SK-N-SH treated with all-trans-retinoic acid at 6 μM for 48 hours (cell line): ENCODE measurements around the gene TTC39A.

Source experiments
- ATAC-seq: fragments of 200-7000 bp; cut with Tn5 transposase; 3 replicates; pipeline ENCODE4 v1.9.1; 2020; ENCODE audit warnings: mild to moderate bottlenecking, moderate library complexity
- ARNTL ChIP-seq: fragments of 450-650 bp; formaldehyde crosslinking; IDR thresholded peaks from 2 replicates; pipeline ENCODE4 v1.5.0; 2020; ENCODE audit warnings: low read depth, mild to moderate bottlenecking, moderate library complexity, borderline replicate concordance
- CSDC2 ChIP-seq: fragments of 250-450 bp; sonication (Bioruptor Pico); IDR thresholded peaks from 2 replicates; pipeline ENCODE4 v1.5.0; 2020; ENCODE audit warnings: mild to moderate bottlenecking, moderate library complexity
- CSRNP3 ChIP-seq: fragments of 250-450 bp; sonication (Bioruptor Pico); IDR thresholded peaks from 2 replicates; pipeline ENCODE4 v1.5.1; 2021; ENCODE audit warnings: mild to moderate bottlenecking, moderate library complexity
- ESRRG ChIP-seq: fragments of 250-450 bp; sonication (Bioruptor Pico); IDR thresholded peaks from 2 replicates; pipeline ENCODE4 v1.6.1; 2021; ENCODE audit warnings: mild to moderate bottlenecking
- GLIS3 ChIP-seq: fragments of 250-450 bp; sonication (Bioruptor Pico); IDR thresholded peaks from 2 replicates; pipeline ENCODE4 v1.5.0; 2020; ENCODE audit warnings: mild to moderate bottlenecking, moderate library complexity
- ISL1 ChIP-seq: fragments of 250-450 bp; sonication (Bioruptor Pico); IDR thresholded peaks from 2 replicates; pipeline ENCODE4 v2.1.2; 2022; ENCODE audit warnings: mild to moderate bottlenecking, moderate library complexity
- OSR1 ChIP-seq: fragments of 250-450 bp; sonication (Bioruptor Pico); IDR thresholded peaks from 2 replicates; pipeline ENCODE4 v1.8.0; 2022; ENCODE audit warnings: moderate library complexity, mild to moderate bottlenecking, inconsistent platforms
- PPARA ChIP-seq: fragments of 250-450 bp; sonication (Bioruptor Pico); IDR thresholded peaks from 2 replicates; pipeline ENCODE4 v1.5.0; 2020; ENCODE audit warnings: mild to moderate bottlenecking, borderline replicate concordance
- RARB ChIP-seq: fragments of 250-450 bp; sonication (Bioruptor Pico); IDR thresholded peaks from 2 replicates; pipeline ENCODE4 v1.8.0; 2021; ENCODE audit warnings: mild to moderate bottlenecking, moderate library complexity
- TCF4 ChIP-seq: fragments of 250-450 bp; sonication (Bioruptor Pico); IDR thresholded peaks from 2 replicates; pipeline ENCODE4 v1.8.0; 2021; ENCODE audit warnings: mild to moderate bottlenecking, moderate library complexity, borderline replicate concordance
- TOX ChIP-seq: fragments of 250-450 bp; sonication (Bioruptor Pico); IDR thresholded peaks from 2 replicates; pipeline ENCODE4 v1.8.0; 2021; ENCODE audit warnings: mild to moderate bottlenecking, moderate library complexity, borderline replicate concordance
- TSHZ2 ChIP-seq: fragments of 250-450 bp; sonication (Bioruptor Pico); IDR thresholded peaks from 2 replicates; pipeline ENCODE4 v1.5.0; 2020; ENCODE audit warnings: mild to moderate bottlenecking, moderate library complexity
- ZC3H10 ChIP-seq: fragments of 250-450 bp; sonication (Bioruptor Pico); IDR thresholded peaks from 2 replicates; pipeline ENCODE4 v1.5.1; 2021; ENCODE audit warnings: mild to moderate bottlenecking, moderate library complexity
- ZFP30 ChIP-seq: fragments of 450-650 bp; formaldehyde crosslinking; IDR thresholded peaks from 2 replicates; pipeline ENCODE4 v1.5.0; 2022; ENCODE audit warnings: mild to moderate bottlenecking, moderate library complexity
- ZNF565 ChIP-seq: fragments of 450-650 bp; formaldehyde crosslinking; conservative IDR thresholded peaks from 2 replicates; pipeline ENCODE4 v1.5.0; 2020; ENCODE audit warnings: low read depth, mild to moderate bottlenecking, moderate library complexity
- ZNF70 ChIP-seq: fragments of 450-650 bp; formaldehyde crosslinking; IDR thresholded peaks from 2 replicates; pipeline ENCODE4 v1.5.0; 2020; ENCODE audit warnings: mild to moderate bottlenecking, moderate library complexity
- ZNF8 ChIP-seq: fragments of 450-650 bp; formaldehyde crosslinking; IDR thresholded peaks from 2 replicates; pipeline ENCODE4 v1.5.0; 2020; ENCODE audit warnings: mild to moderate bottlenecking, moderate library complexity
- TF ChIP-seq, protein P1 (sequence below): fragments of 250-450 bp; sonication (Bioruptor Pico); IDR thresholded peaks from 2 replicates; pipeline ENCODE4 v1.5.1; 2020; ENCODE audit warnings: low read depth, mild to moderate bottlenecking, moderate library complexity
- TF ChIP-seq, protein P2 (sequence below): fragments of 250-450 bp; sonication (Bioruptor Pico); IDR thresholded peaks from 2 replicates; pipeline ENCODE4 v1.8.0; 2021; ENCODE audit warnings: low read depth, mild to moderate bottlenecking, moderate library complexity, borderline replicate concordance
- TF ChIP-seq, protein P3 (sequence below): fragments of 250-450 bp; sonication (Bioruptor Pico); IDR thresholded peaks from 2 replicates; pipeline ENCODE4 v1.8.0; 2020; ENCODE audit warnings: mild to moderate bottlenecking, moderate library complexity, borderline replicate concordance

TTC39A gene

DNA sequence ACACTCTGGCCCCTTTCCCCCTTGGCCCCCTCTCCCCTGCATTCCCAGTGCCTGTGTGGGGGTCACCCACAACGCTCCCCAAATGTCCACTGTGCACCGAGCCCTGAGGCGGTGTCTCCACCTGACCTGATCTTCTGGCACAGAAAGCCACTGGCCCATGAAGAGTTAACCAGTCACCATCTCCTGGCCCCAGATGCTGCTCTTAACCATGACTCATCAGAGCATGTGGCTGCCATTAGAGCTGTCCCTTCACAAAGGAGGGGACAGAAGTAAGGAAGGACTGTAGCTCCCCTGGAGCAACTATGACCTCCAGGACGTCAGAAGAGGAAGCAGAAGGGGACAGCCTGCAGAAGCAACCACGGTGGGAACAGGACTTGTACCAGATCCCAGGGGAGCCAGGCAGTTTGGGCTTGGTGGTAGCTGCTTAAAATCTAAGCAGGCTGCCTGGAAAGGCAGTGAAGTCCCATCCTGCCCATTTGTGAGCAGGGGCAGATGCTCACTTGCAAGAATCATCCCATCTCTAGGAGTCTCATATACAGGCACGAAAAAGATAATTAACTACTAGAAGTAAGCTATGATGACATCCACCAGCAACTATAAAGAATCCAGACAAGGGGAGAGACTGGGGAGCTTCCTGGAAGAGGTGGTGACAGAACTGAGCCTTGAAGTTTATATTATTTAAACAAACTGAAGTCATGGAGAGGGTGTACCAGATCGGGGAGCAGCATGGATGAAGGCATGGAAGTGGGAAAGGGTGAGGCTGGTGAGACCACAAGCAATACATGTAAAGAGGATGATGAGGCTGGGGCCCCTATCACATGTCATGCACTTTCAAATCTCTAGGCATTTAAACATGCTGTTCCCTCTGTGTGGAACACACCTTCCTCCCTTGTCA, 1.1 kb upstream of the TTC39A start:
- no peak for TF ChIP-seq PPARA (CRISPR knock-in tag)
- TF ChIP-seq TSHZ2 (CRISPR knock-in tag) = no peak
- no peak for TF ChIP-seq OSR1 (CRISPR knock-in tag)
- TF ChIP-seq ZFP30 (CRISPR knock-in tag) = no peak
- no peak for TF ChIP-seq GLIS3 (CRISPR knock-in tag)
- no peak for TF ChIP-seq ISL1 (CRISPR knock-in tag)
- no peak for TF ChIP-seq CSRNP3
- no peak for TF ChIP-seq ZNF70
- no peak for TF ChIP-seq ESRRG (CRISPR knock-in tag)
- TF ChIP-seq TCF4 (CRISPR knock-in tag) = no peak
- no peak for TF ChIP-seq ZNF8
- TF ChIP-seq TOX (CRISPR knock-in tag) = no peak
- TF ChIP-seq, protein P1, sequence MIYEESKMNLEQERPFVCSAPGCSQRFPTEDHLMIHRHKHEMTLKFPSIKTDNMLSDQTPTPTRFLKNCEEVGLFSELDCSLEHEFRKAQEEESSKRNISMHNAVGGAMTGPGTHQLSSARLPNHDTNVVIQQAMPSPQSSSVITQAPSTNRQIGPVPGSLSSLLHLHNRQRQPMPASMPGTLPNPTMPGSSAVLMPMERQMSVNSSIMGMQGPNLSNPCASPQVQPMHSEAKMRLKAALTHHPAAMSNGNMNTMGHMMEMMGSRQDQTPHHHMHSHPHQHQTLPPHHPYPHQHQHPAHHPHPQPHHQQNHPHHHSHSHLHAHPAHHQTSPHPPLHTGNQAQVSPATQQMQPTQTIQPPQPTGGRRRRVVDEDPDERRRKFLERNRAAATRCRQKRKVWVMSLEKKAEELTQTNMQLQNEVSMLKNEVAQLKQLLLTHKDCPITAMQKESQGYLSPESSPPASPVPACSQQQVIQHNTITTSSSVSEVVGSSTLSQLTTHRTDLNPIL (CRISPR knock-in tag) = no peak
- ATAC-seq = peak; percentile 76

- no peak for ATAC-seq
- TF ChIP-seq, protein P2, sequence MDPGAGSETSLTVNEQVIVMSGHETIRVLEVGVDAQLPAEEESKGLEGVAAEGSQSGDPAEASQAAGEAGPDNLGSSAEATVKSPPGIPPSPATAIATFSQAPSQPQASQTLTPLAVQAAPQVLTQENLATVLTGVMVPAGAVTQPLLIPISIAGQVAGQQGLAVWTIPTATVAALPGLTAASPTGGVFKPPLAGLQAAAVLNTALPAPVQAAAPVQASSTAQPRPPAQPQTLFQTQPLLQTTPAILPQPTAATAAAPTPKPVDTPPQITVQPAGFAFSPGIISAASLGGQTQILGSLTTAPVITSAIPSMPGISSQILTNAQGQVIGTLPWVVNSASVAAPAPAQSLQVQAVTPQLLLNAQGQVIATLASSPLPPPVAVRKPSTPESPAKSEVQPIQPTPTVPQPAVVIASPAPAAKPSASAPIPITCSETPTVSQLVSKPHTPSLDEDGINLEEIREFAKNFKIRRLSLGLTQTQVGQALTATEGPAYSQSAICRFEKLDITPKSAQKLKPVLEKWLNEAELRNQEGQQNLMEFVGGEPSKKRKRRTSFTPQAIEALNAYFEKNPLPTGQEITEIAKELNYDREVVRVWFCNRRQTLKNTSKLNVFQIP (CRISPR knock-in tag) = no peak
- TF ChIP-seq, protein P1 (CRISPR knock-in tag) = no peak
- no peak for TF ChIP-seq ZNF8
- TF ChIP-seq ARNTL (CRISPR knock-in tag) = no peak
- TF ChIP-seq CSRNP3 = no peak
- TF ChIP-seq RARB (CRISPR knock-in tag) = no peak
- TF ChIP-seq CSDC2 = no peak
- TF ChIP-seq TOX (CRISPR knock-in tag) = no peak
- no peak for TF ChIP-seq ZNF70
- TF ChIP-seq, protein P3, sequence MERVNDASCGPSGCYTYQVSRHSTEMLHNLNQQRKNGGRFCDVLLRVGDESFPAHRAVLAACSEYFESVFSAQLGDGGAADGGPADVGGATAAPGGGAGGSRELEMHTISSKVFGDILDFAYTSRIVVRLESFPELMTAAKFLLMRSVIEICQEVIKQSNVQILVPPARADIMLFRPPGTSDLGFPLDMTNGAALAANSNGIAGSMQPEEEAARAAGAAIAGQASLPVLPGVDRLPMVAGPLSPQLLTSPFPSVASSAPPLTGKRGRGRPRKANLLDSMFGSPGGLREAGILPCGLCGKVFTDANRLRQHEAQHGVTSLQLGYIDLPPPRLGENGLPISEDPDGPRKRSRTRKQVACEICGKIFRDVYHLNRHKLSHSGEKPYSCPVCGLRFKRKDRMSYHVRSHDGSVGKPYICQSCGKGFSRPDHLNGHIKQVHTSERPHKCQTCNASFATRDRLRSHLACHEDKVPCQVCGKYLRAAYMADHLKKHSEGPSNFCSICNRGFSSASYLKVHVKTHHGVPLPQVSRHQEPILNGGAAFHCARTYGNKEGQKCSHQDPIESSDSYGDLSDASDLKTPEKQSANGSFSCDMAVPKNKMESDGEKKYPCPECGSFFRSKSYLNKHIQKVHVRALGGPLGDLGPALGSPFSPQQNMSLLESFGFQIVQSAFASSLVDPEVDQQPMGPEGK (CRISPR knock-in tag) = no peak
- TF ChIP-seq GLIS3 (CRISPR knock-in tag) = no peak
- TF ChIP-seq TSHZ2 (CRISPR knock-in tag) = no peak
- TF ChIP-seq ZC3H10 (CRISPR knock-in tag) = no peak
- TF ChIP-seq ISL1 (CRISPR knock-in tag) = no peak
- TF ChIP-seq PPARA (CRISPR knock-in tag) = no peak
- TF ChIP-seq TCF4 (CRISPR knock-in tag) = no peak
- no peak for TF ChIP-seq ESRRG (CRISPR knock-in tag)
- no peak for TF ChIP-seq OSR1 (CRISPR knock-in tag)
- TF ChIP-seq ZNF565 (CRISPR knock-in tag) = no peak
- TF ChIP-seq, all 23 proteins: peak for 0
Observed at GRCh38 chr1:51329443-51330325, 678 bp downstream of the TTC39A start.
